IPS DF 6.9 (cell line): ENCODE results near the gene PAK3.

Source experiments
- DNase-seq: peaks from one replicate; pipeline ENCODE4 v3.0.0-alpha.2; 2013; ENCODE audit warnings: low read depth, low spot score
- H3K27ac ChIP-seq: one replicate; pipeline ENCODE4 v1.5.1; 2013; ENCODE audit warnings: low read length, control low read depth
- H3K27me3 ChIP-seq: 2 replicates; pipeline ENCODE4 v1.6.1; 2013; ENCODE audit warnings: mild to moderate bottlenecking, low read length; ENCODE audit not compliant: control insufficient read depth, insufficient read depth
- H3K36me3 ChIP-seq: 2 replicates; pipeline ENCODE4 v1.6.1; 2013; ENCODE audit warnings: low read length; ENCODE audit not compliant: control insufficient read depth, insufficient read depth
- H3K4me1 ChIP-seq: 2 replicates; pipeline ENCODE4 v1.6.1; 2013; ENCODE audit warnings: low read length; ENCODE audit not compliant: control insufficient read depth, insufficient read depth
- H3K4me3 ChIP-seq: 2 replicates; pipeline ENCODE4 v1.5.1; 2013; ENCODE audit warnings: mild to moderate bottlenecking, low read length
- H3K9me3 ChIP-seq: 2 replicates; pipeline ENCODE4 v1.6.1; 2013; ENCODE audit warnings: low read length, inconsistent platforms; ENCODE audit not compliant: control insufficient read depth, insufficient read depth
- WGBS: extraction: QIAGEN DNeasy Blood & Tissue Kit; methylation state at CpG from one replicate; pipeline ENCODE4 v1.1.7; 2013; ENCODE audit warnings: mixed read lengths, missing lambda C conversion rate; ENCODE audit not compliant: insufficient read length, insufficient coverage; 5-methylcytosine and 5-hydroxymethylcytosine counted together

Gene PAK3

GRCh38 chrX:111095974-111096895, at the start of gene PAK3:
Gene PAK3 (plus strand): TSS chrX:111096191. CDS start chrX:111123104, 26,913 bp downstream.
- no peak for DNase-seq
- H3K27me3 ChIP-seq: no peaks in the 10 kb centered on the region
- H3K4me1 ChIP-seq: no peaks in the 10 kb centered on the region; the same call in 1 of the 2 replicates
- no CpG with 5 or more reads among the region's 51 CpGs for WGBS
- peak within 1 kb of the TSS; percentile 92; the same call in 1 of the 2 replicates for H3K4me3 ChIP-seq
- H3K27ac ChIP-seq: no peak within 1 kb of the TSS
- no peaks in the 10 kb centered on the region for H3K9me3 ChIP-seq
- H3K36me3 ChIP-seq: no peaks in the 10 kb centered on the region

DNA sequence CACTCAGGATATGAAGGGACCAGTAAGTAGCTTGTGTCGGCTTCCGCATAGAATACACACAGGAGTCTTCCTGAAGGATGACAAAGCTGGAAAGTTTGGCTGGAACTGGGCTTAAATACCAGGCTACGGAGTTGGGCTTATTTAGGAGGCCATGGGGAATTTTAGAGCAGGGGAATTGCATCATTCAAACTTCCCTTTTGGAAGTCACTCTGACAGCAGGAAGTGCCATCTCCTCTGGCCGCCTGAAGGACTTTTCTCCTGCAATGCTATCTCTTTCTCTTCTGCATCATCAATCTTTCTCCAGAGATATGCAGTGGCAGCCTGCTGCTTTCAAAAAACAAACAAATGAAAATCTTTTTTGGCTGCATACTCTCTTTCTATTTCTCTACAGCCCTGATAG, 48.4 kb upstream of the PAK3 start:
- DNase-seq: no peak
- no peaks in the 10 kb centered on the region for H3K27me3 ChIP-seq
- no peaks in the 10 kb centered on the region for H3K9me3 ChIP-seq
- WGBS: no CpG with 5 or more reads among the region's 4 CpGs
- H3K4me3 ChIP-seq: no peak overlapping the region
- no peaks in the 10 kb centered on the region for H3K36me3 ChIP-seq
- H3K4me1 ChIP-seq: no peaks in the 10 kb centered on the region
- H3K27ac ChIP-seq: no peak overlapping the region

- no peaks in the 10 kb centered on the region for H3K9me3 ChIP-seq
- H3K27me3 ChIP-seq: no peaks in the 10 kb centered on the region
- H3K4me1 ChIP-seq: no peaks in the 10 kb centered on the region
- no peak for DNase-seq
- no peak overlapping the region for H3K27ac ChIP-seq
- no peak overlapping the region for H3K4me3 ChIP-seq
- H3K36me3 ChIP-seq: no peaks in the 10 kb centered on the region
Observed at GRCh38 chrX:111052478-111052877, 43.5 kb upstream of the PAK3 start.

- Histone ChIP-seq H3K27ac (no peak overlapping the region), H3K36me3 (no peaks in the 10 kb centered on the region), H3K9me3 (no peaks in the 10 kb centered on the region), H3K4me3 (no peak overlapping the region), H3K27me3 (no peaks in the 10 kb centered on the region), H3K4me1 (no peaks in the 10 kb centered on the region; the same call in 1 of the 2 replicates)
- DNase-seq: no peak
- WGBS: no CpG with 5 or more reads among the region's 1 CpG
Observed at GRCh38 chrX:111071542-111072277, 24.3 kb upstream of the PAK3 start.

DNA sequence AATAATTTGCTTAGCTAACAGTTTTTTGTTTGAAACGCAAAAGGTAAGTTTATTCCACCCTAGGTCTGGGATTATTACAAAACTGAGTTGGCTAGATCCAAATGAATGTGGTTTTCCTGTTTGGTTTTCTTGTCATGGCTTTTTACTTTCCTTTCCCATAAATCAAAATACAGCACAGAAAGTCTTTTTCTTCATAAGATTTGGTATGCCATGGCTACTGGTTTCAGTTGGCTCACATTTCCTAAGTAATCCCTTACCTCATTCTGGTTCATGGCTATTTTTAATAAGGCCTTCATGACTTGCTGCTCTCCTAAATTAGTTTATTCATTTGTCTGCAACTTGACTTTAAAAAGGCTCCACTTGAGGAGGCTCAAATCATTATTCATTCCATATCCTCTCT, 12.9 kb upstream of the PAK3 start:
- Histone ChIP-seq H3K4me3 (no peak overlapping the region), H3K27me3 (no peaks in the 10 kb centered on the region), H3K27ac (no peak overlapping the region), H3K4me1 (no peaks in the 10 kb centered on the region), H3K36me3 (no peaks in the 10 kb centered on the region), H3K9me3 (no peaks in the 10 kb centered on the region)
- no CpG with 5 or more reads among the region's 1 CpG for WGBS
- DNase-seq: no peak

DNA sequence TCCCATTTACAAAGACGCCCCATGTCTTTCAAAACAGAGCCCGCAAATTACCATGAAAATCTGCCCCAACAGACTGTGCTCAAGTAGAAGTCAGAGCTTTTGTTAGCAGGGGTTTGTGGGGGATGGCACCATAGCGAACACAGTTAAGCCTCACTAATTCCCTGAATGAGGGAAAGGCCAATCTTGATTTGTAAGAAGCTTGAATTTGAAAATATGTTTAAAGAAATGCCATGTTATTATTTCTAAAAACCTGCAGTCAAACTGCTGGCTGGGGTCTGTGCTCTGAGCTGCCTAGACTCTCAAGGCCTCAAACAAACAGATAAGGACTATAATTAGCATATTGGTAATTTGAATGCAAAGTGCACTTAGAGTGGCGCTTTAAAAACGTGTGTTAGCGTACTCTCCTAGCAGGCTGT, 9.4 kb upstream of the PAK3 start:
- no peak overlapping the region for H3K27ac ChIP-seq
- WGBS: no CpG with 5 or more reads among the region's 6 CpGs
- no peaks in the 10 kb centered on the region for H3K36me3 ChIP-seq
- no peaks in the 10 kb centered on the region for H3K4me1 ChIP-seq
- DNase-seq: no peak
- H3K9me3 ChIP-seq: no peaks in the 10 kb centered on the region
- no peak overlapping the region for H3K4me3 ChIP-seq
- no peaks in the 10 kb centered on the region for H3K27me3 ChIP-seq

GRCh38 chrX:111088628-111089027, 7.4 kb upstream of the PAK3 start:
- no peaks in the 10 kb centered on the region for H3K4me1 ChIP-seq
- no peaks in the 10 kb centered on the region for H3K9me3 ChIP-seq
- WGBS: no CpG with 5 or more reads among the region's 3 CpGs
- no peak for DNase-seq
- H3K36me3 ChIP-seq: no peaks in the 10 kb centered on the region
- no peak overlapping the region for H3K27ac ChIP-seq
- no peak overlapping the region for H3K4me3 ChIP-seq
- H3K27me3 ChIP-seq: no peaks in the 10 kb centered on the region

DNA sequence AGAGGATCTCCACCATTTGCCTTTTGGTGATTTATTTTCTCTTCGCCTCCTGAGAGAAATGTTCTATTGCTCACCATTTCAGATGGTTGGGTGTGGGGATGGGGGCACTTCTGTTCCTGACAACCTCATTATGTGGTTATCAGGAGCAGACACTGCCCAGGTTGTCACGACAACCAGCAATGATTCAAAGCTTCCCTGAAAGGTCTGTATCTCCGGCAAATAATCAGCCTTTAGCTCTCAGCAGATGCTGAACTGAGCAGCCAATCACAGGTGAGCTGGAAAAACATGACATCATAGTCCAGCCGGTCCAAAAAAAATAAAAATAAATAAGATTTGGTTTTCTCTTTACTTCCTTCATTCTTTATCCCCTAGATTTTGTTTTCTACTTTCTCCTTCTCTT, 5.5 kb upstream of the PAK3 start:
- Histone ChIP-seq H3K9me3 (no peaks in the 10 kb centered on the region), H3K4me1 (no peaks in the 10 kb centered on the region), H3K27ac (no peak overlapping the region), H3K4me3 (no peak overlapping the region), H3K36me3 (no peaks in the 10 kb centered on the region), H3K27me3 (no peaks in the 10 kb centered on the region)
- no CpG with 5 or more reads among the region's 4 CpGs for WGBS
- DNase-seq: no peak

DNA sequence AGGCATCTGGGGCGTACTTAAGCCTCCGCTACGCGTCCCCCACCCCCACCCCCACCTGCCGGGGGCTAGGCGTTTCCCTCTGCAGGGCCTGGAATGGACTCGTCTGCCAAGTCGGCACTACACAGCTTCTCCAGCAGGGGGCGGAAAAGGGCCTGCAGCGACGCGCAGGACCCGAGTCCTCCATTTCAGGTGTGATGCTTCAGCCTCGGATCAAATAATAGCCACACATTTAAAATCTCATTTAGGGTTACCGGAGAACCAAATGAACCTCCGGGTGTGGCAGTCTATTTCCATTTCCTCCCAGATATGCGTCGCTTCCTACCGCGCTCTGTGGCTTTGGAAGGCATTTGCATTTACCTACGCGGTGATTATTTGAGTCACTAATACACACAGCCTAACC, 2.9 kb downstream of the PAK3 start:
- no peak overlapping the region for H3K4me3 ChIP-seq

DNA sequence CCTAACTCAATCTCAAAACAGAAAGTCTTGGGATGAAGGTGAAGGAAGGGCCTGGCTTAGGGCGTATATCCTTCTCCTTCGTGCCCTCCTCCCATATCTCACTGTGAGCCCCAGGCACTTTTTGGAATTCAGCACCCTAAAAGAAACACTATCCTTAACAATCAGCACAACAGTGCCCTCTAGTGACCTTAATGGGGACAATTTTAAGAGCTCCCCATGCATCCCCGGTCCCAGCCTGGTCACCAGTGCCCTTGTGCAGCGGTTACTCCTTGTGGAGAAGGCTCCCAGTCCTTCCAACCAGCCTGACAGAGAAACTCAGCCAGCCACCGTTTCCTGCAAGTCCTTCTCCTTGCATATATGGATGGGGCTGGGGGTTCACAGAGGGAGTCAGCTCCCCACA, 4.2 kb downstream of the PAK3 start:
- H3K27ac ChIP-seq: no peak overlapping the region
- H3K4me3 ChIP-seq: no peak overlapping the region
- no peaks in the 10 kb centered on the region for H3K27me3 ChIP-seq
- DNase-seq: no peak
- H3K9me3 ChIP-seq: no peaks in the 10 kb centered on the region
- WGBS: no CpG with 5 or more reads among the region's 5 CpGs
- peaks cover 3% of the 10 kb centered on the region; the same call in 1 of the 2 replicates for H3K36me3 ChIP-seq
- H3K4me1 ChIP-seq: no peaks in the 10 kb centered on the region; the same call in 1 of the 2 replicates

More for the DNA sequence above, 2.9 kb downstream of the PAK3 start:
- no peaks in the 10 kb centered on the region; the same call in 1 of the 2 replicates for H3K4me1 ChIP-seq
- DNase-seq: peak; percentile 39
- no CpG with 5 or more reads among the region's 22 CpGs for WGBS
- H3K9me3 ChIP-seq: no peaks in the 10 kb centered on the region
- no peak overlapping the region for H3K27ac ChIP-seq
- H3K36me3 ChIP-seq: no peaks in the 10 kb centered on the region
- no peaks in the 10 kb centered on the region for H3K27me3 ChIP-seq
